HepG2 (cell line): Measurements from ENCODE around the gene MFSD11. TPM values are rescaled to one million over a fixed set of nuclear protein-coding genes. Genes with fewer than 3 reads are reported as not detected.

Source experiments
- CREB1 ChIP-seq, 2 experiments: fragments of 450-650 bp in 1 of 2; IDR thresholded peaks; 2 replicates each; pipeline ENCODE4 v1.6.1; 2016 to 2017; ENCODE audit warnings: control low read depth in 1 of 2, mild to moderate bottlenecking in 1 of 2, missing compliant biosample characterization in 1 of 2, missing genetic modification characterization in 1 of 2
- GTF3A ChIP-seq: sonication (generic); formaldehyde crosslinking; conservative IDR thresholded peaks from 2 replicates; pipeline ENCODE4 v1.4.0; 2020; ENCODE audit warnings: mild to moderate bottlenecking, missing genetic modification reagents
- HOXD1 ChIP-seq: sonication (generic); formaldehyde crosslinking; IDR thresholded peaks from 2 replicates; pipeline ENCODE4 v1.5.0; 2020; ENCODE audit warnings: missing genetic modification reagents
- MYNN ChIP-seq: sonication (generic); formaldehyde crosslinking; IDR thresholded peaks from 2 replicates; pipeline ENCODE4 v1.4.0; 2020; ENCODE audit warnings: mild to moderate bottlenecking, low read depth, missing genetic modification reagents
- NR2F2 ChIP-seq: IDR thresholded peaks from 2 replicates; pipeline ENCODE4 v1.6.1; 2012; ENCODE audit warnings: low read depth, inconsistent platforms, borderline replicate concordance
- PRPF4 ChIP-seq: fragments of 200-400 bp; formaldehyde crosslinking; IDR thresholded peaks from 2 replicates; pipeline ENCODE4 v1.6.1; 2016; ENCODE audit warnings: low read length, low read depth; ENCODE audit not compliant: poor library complexity, severe bottlenecking
- ZMAT3 ChIP-seq: sonication (generic); formaldehyde crosslinking; conservative IDR thresholded peaks from 2 replicates; pipeline ENCODE4 v1.7.0; 2021; ENCODE audit warnings: missing genetic modification reagents
- ZNF138 ChIP-seq: sonication (generic); formaldehyde crosslinking; IDR thresholded peaks from 2 replicates; pipeline ENCODE4 v1.5.0; 2020; ENCODE audit warnings: mild to moderate bottlenecking, low read depth, missing genetic modification reagents
- ZNF232 ChIP-seq: sonication (generic); formaldehyde crosslinking; IDR thresholded peaks from 2 replicates; pipeline ENCODE4 v1.4.0; 2020; ENCODE audit warnings: missing genetic modification reagents, borderline replicate concordance
- ZNF709 ChIP-seq: sonication (generic); formaldehyde crosslinking; IDR thresholded peaks from 2 replicates; pipeline ENCODE4 v1.5.0; 2020; ENCODE audit warnings: mild to moderate bottlenecking, missing genetic modification reagents
- polyA plus RNA-seq, 8 experiments: library from polyadenylated mRNA; depleted of rRNA in 3 of 8; stranded (reverse) in 7 of 8; unstranded in 1 of 8; fragments of >200 nt; fragmentation: Illumina TruSeq in 4 of 8; extraction: Trizol in 4 of 8; gene quantifications; 2 replicates each; pipeline versions ENCODE4 v1.2.1 to v1.2.3, GENCODE V29; 2011 to 2016; ENCODE audit warnings: low read depth in 4 of 8, missing spikeins in 1 of 8, mixed read lengths in 1 of 8; ENCODE audit not compliant: insufficient read depth in 1 of 8
- total RNA-seq, 5 experiments: library from RNA; depleted of rRNA; stranded (reverse); fragments of >200 nt; fragmentation: Illumina TruSeq; extraction: Trizol; gene quantifications; 2 replicates each; pipeline ENCODE4 v1.2.3, GENCODE V29; 2016; ENCODE audit warnings: low read depth in 1 of 5
- TF ChIP-seq, protein P1 (sequence below): sonication (generic); formaldehyde crosslinking; IDR thresholded peaks from 2 replicates; pipeline ENCODE4 v1.5.0; 2020; ENCODE audit warnings: mild to moderate bottlenecking, missing genetic modification reagents, moderate library complexity
- TF ChIP-seq, protein P2 (sequence below): sonication (generic); formaldehyde crosslinking; IDR thresholded peaks from 2 replicates; pipeline ENCODE4 v1.4.0; 2020; ENCODE audit warnings: missing genetic modification reagents
- TF ChIP-seq, protein P3 (sequence below): sonication (generic); formaldehyde crosslinking; IDR thresholded peaks from 2 replicates; pipeline ENCODE4 v1.8.0; 2022; ENCODE audit warnings: missing genetic modification reagents, mild to moderate bottlenecking, borderline replicate concordance
- TF ChIP-seq, protein P4 (sequence below): sonication (generic); formaldehyde crosslinking; IDR thresholded peaks from 2 replicates; pipeline ENCODE4 v1.8.0; 2022; ENCODE audit warnings: mild to moderate bottlenecking, missing genetic modification reagents, borderline replicate concordance
- TF ChIP-seq, protein P5 (sequence below), 2 experiments: sonication (generic) in 1 of 2; formaldehyde crosslinking in 1 of 2; IDR thresholded peaks; 2 replicates each; pipeline versions ENCODE4 v1.6.1 to v1.9.0; 2014 to 2022; ENCODE audit warnings: antibody characterized with exemption in 1 of 2, borderline replicate concordance in 1 of 2, inconsistent platforms in 1 of 2, low read depth in 1 of 2, missing genetic modification reagents in 1 of 2

MFSD11 gene
- total and polyA plus RNA-seq, 2 of the 13 experiments (the other 11 are each of a cell fraction or from before 2014, with no cell fraction given): 26.1 to 36.3 TPM

DNA sequence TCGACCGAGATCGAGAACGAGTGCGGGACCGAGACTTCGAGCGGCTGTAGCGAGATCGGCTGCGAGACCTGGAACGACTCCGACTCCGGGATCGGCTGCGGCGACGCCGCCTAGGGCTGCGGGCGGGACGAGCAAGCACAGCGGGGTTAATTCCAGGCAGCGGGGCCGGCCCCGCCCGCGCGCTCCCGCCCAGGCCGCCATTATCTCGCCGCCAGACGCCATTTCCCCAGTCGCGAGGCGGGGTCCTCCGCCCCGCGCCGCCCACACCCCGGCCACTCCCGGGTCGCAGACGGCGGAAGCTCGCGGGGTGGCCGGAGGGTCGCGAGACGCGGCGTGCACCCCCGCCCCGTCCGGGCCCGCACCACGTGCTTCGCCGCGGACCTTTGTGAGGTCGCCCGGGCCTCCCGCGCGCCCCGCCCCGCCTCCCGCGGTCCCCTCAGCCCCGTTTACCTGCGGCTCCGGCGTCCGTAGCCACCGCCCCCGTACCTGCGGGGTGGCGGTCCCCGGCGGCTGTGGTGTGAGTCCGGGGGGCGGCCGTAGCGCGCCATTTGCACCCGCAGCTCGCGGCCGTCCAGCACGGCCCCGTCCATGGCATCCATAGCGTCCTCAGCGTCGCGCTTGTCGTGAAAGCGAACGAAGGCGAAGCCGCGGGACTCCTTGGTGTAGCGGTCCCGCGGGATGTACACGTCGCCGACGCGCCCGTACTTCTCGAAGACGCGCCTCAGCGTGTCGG lies 1.4 kb upstream of the MFSD11 start (continued):
- TF ChIP-seq, protein P1, sequence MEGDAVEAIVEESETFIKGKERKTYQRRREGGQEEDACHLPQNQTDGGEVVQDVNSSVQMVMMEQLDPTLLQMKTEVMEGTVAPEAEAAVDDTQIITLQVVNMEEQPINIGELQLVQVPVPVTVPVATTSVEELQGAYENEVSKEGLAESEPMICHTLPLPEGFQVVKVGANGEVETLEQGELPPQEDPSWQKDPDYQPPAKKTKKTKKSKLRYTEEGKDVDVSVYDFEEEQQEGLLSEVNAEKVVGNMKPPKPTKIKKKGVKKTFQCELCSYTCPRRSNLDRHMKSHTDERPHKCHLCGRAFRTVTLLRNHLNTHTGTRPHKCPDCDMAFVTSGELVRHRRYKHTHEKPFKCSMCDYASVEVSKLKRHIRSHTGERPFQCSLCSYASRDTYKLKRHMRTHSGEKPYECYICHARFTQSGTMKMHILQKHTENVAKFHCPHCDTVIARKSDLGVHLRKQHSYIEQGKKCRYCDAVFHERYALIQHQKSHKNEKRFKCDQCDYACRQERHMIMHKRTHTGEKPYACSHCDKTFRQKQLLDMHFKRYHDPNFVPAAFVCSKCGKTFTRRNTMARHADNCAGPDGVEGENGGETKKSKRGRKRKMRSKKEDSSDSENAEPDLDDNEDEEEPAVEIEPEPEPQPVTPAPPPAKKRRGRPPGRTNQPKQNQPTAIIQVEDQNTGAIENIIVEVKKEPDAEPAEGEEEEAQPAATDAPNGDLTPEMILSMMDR (CRISPR knock-in tag): peak; percentile 50
- TF ChIP-seq, protein P2, sequence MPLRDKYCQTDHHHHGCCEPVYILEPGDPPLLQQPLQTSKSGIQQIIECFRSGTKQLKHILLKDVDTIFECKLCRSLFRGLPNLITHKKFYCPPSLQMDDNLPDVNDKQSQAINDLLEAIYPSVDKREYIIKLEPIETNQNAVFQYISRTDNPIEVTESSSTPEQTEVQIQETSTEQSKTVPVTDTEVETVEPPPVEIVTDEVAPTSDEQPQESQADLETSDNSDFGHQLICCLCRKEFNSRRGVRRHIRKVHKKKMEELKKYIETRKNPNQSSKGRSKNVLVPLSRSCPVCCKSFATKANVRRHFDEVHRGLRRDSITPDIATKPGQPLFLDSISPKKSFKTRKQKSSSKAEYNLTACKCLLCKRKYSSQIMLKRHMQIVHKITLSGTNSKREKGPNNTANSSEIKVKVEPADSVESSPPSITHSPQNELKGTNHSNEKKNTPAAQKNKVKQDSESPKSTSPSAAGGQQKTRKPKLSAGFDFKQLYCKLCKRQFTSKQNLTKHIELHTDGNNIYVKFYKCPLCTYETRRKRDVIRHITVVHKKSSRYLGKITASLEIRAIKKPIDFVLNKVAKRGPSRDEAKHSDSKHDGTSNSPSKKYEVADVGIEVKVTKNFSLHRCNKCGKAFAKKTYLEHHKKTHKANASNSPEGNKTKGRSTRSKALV: no peak
- TF ChIP-seq, protein P3, sequence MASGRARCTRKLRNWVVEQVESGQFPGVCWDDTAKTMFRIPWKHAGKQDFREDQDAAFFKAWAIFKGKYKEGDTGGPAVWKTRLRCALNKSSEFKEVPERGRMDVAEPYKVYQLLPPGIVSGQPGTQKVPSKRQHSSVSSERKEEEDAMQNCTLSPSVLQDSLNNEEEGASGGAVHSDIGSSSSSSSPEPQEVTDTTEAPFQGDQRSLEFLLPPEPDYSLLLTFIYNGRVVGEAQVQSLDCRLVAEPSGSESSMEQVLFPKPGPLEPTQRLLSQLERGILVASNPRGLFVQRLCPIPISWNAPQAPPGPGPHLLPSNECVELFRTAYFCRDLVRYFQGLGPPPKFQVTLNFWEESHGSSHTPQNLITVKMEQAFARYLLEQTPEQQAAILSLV: no peak
- TF ChIP-seq ZNF138 (CRISPR knock-in tag): no peak
- TF ChIP-seq ZNF232 (CRISPR knock-in tag): no peak
- peak; percentile 57; the same call in 1 of the 2 replicates for TF ChIP-seq ZMAT3 (CRISPR knock-in tag)
- TF ChIP-seq ZNF709: peak; percentile 81
- no peak for TF ChIP-seq MYNN (CRISPR knock-in tag)
- TF ChIP-seq, protein P4, sequence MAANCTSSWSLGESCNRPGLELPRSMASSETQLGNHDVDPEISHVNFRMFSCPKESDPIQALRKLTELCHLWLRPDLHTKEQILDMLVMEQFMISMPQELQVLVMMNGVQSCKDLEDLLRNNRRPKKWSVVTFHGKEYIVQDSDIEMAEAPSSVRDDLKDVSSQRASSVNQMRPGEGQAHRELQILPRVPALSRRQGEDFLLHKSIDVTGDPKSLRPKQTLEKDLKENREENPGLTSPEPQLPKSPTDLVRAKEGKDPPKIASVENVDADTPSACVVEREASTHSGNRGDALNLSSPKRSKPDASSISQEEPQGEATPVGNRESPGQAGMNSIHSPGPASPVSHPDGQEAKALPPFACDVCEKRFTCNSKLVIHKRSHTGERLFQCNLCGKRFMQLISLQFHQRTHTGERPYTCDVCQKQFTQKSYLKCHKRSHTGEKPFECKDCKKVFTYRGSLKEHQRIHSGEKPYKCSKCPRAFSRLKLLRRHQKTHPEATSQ (CRISPR knock-in tag): no peak
- TF ChIP-seq GTF3A: no peak
- TF ChIP-seq, protein P5, sequence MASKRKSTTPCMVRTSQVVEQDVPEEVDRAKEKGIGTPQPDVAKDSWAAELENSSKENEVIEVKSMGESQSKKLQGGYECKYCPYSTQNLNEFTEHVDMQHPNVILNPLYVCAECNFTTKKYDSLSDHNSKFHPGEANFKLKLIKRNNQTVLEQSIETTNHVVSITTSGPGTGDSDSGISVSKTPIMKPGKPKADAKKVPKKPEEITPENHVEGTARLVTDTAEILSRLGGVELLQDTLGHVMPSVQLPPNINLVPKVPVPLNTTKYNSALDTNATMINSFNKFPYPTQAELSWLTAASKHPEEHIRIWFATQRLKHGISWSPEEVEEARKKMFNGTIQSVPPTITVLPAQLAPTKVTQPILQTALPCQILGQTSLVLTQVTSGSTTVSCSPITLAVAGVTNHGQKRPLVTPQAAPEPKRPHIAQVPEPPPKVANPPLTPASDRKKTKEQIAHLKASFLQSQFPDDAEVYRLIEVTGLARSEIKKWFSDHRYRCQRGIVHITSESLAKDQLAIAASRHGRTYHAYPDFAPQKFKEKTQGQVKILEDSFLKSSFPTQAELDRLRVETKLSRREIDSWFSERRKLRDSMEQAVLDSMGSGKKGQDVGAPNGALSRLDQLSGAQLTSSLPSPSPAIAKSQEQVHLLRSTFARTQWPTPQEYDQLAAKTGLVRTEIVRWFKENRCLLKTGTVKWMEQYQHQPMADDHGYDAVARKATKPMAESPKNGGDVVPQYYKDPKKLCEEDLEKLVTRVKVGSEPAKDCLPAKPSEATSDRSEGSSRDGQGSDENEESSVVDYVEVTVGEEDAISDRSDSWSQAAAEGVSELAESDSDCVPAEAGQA (IDR thresholded peaks at IDR 0.05; ENCODE audit: low read depth): peak; percentile 92
- TF ChIP-seq, protein P5 (CRISPR knock-in tag; IDR thresholded peaks at IDR 0.05; ENCODE audit: borderline replicate concordance): no peak
- no peak for TF ChIP-seq PRPF4
- TF ChIP-seq CREB1 (IDR thresholded peaks at IDR 0.05): no peak
- no peak for TF ChIP-seq CREB1 (CRISPR knock-in tag; IDR thresholded peaks at IDR 0.05)
- no peak for TF ChIP-seq NR2F2
- TF ChIP-seq HOXD1 (CRISPR knock-in tag): no peak
